ENCODE measurements around the gene IRF8. TPM values are rescaled to one million over a fixed set of nuclear protein-coding genes. Genes with fewer than 3 reads are reported as not detected.

The IRF8 gene
- total RNA-seq, 1 donor from 2014 or later: 29.6 TPM

GRCh38 chr16:85958731-85959130 is 59.8 kb downstream of the IRF8 start:
- DNase-seq (ENCODE audit: low spot score): no peak

GRCh38 chr16:85959686-85960085 is 60.7 kb downstream of the IRF8 start:
- no peak for DNase-seq (ENCODE audit: low spot score)

- DNase-seq (ENCODE audit: low spot score): no peak
Measured at GRCh38 chr16:85960486-85961046, 61.6 kb downstream of the IRF8 start.

GRCh38 chr16:85961988-85962915 is 63.3 kb downstream of the IRF8 start:
- no peak for DNase-seq (ENCODE audit: low spot score)

- no peak for DNase-seq (ENCODE audit: low spot score)
Measured at GRCh38 chr16:85963753-85964285, 64.9 kb downstream of the IRF8 start.

DNA sequence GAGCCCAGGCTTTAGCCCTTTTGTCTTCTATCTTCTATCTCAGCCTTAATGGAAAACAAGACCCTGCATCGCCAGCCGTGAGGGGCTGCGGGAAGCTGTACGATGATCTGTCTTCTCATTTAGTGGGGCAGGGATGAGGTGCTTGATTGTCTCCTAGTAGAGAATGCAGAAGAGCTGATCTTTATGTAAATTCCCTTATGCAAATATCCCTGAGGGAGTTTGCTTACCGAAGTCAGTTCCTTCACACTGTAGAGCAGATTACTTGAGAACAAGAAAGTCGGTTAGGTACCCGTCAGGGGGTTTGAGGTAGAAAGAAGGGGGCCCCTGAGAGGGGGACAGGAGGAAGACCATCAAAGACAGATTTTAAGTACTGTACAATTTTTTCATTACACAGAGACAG is 66.2 kb downstream of the IRF8 start:
- no peak for DNase-seq (ENCODE audit: low spot score)

- DNase-seq (ENCODE audit: low spot score): no peak
Measured at GRCh38 chr16:85967111-85967510, 68.1 kb downstream of the IRF8 start.

DNA sequence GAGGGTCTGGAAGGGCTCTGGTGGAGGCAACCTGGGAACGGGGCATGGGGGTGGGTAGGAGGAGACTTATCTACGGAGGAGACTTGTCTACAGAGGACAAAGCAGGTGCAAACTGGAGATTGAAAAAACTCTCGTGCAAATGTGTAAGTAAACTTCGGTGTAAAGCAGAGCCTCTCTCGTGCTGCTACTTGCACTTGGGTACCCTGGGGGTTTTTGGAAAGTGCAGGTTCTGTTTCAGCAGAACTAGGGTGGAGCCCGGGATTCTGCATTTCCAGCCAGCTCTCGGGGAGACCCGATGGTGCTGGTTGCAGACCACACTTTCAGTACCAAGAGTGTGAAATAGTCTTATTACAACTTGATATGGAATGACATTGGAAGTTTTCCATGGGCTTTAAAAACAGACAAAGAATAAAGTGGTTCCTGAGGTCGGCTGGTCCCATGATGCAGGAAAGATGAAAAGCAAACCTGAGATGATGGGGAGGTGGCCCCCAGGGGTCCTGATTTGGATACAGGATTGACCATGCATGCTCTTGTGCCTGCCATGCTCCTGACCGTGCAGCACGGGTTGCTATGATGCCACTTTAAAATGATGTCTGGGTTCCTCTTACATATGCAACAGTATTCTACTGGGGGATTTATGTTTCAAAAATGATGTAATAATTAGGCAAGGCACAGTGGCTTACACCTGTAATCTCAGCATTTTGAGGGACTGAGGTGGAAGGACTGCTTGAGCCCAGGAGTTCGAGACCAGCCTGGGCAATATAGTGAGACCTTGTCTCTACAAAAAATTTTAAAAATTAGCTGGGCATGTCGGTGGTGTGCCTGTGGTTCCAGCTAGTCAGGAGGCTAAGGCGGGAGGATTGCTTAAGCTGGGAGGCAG is 69.3 kb downstream of the IRF8 start:
- no peak for DNase-seq (ENCODE audit: low spot score)

- DNase-seq (ENCODE audit: low spot score): no peak
Measured at GRCh38 chr16:85969159-85969558, 70.2 kb downstream of the IRF8 start.

DNA sequence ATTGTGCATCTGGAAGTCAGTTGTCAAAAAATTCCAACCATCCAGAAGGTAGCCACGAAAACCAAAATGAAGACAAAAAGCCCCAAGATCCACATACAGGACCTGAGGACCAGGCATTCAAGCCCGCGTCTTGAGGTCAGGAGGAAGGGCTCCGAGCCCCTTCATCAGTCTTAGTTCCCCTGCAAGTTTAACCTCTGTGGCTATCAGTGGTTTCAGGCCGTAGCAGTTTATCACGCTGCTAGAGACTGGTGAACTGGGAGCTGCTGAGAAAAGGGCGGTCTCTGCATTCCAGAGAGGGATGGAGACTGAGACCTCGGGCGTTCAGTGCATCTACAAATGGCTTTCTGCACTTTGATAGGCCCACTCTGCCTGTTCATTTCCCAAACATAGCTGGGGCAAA is 70.6 kb downstream of the IRF8 start:
- no peak for DNase-seq (ENCODE audit: low spot score)

DNA sequence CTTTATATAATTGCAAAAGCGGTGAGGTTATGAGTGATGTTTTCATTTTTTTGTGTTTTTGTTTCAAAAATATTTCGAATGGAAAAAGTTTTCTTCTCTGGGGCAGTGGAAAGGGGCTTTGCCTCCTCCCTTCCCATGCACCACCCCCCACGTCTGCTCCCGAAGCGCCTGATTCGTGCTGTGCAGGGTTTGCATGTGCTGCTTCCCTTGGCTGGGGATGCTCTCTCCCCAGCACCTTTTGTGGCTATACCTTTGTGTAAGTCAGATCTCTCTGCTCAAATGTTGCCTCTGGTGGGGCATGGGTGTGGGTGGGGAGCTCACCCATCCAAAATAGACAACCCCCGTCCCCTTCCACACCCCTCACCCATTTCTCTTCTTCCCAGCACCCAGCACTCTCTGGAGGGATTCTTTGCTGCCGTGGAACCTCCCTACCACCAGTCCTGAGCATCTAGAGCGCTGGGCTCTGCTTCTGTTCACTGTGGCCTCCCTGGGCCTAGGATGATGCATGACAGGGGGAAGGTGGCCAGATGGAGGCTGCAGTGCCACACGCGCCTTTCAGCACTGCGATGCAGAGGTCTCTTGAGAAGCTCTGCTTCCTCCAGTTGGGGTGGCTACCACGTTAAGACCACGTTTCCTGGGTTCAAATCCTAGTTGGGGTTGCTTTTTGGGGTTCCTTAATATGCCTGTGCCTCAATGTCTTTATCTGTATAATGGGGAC is 71.2 kb downstream of the IRF8 start:
- DNase-seq (ENCODE audit: low spot score): no peak

DNA sequence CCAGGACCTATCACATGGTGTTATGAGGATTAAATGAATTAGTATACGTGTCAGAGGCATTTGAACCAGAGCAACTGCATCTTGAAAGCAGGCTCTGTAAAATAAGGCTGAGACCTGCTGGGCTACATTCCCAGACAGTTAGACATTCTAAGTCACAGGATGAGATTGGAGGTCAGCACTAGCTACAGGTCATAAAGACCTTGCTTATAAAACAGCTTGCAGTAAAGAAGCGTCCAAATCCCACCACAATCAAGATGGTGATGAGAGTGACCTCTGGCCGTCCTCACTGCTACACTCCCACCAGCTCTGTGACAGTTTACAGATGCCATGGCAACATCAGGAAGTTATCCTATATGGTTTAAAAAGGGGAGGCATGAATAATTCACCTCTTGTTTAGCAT is 71.8 kb downstream of the IRF8 start:
- no peak for DNase-seq (ENCODE audit: low spot score)

Other genes starting within 250 kb of the IRF8 start
- 0.81 TPM for gene GINS2, start 210.2 kb upstream of the IRF8 start, total RNA-seq
- 0.83 TPM for gene C16orf74, start 148.1 kb upstream of the IRF8 start, total RNA-seq
- 21.4 TPM for gene EMC8, start 99.6 kb upstream of the IRF8 start, total RNA-seq
- 571 TPM for gene COX4I1, start 99.5 kb upstream of the IRF8 start, total RNA-seq